ENCODE data around the gene RIN3.
A peak's percentile ranks its signal among the peaks of the same experiment; 100 is the strongest.

The RIN3 gene

GRCh38 chr14:92622311-92622710 is 108.7 kb downstream of the RIN3 start:
- no peak for TF ChIP-seq CTCF (IDR thresholded peaks at IDR 0.05; ENCODE audit: low read depth, low read length, missing control alignments)
- DNase-seq (ENCODE audit: low read depth), result no peak
- H3K4me3 ChIP-seq (ENCODE audit: low read depth, low read length), result no peak overlapping the region
- in situ Hi-C loops (cut with HindIII; ENCODE audit: low sequenced_read_pairs), result no loop called here

GRCh38 chr14:92624764-92625163 is 111.2 kb downstream of the RIN3 start:
- no peak overlapping the region for H3K4me3 ChIP-seq (ENCODE audit: low read depth, low read length)
- in situ Hi-C loops (cut with HindIII; ENCODE audit: low sequenced_read_pairs), result no loop called here
- TF ChIP-seq CTCF (IDR thresholded peaks at IDR 0.05; ENCODE audit: low read depth, low read length, missing control alignments), result no peak
- no peak for DNase-seq (ENCODE audit: low read depth)

- no peak for TF ChIP-seq CTCF (IDR thresholded peaks at IDR 0.05; ENCODE audit: low read depth, low read length, missing control alignments)
- DNase-seq (ENCODE audit: low read depth), result peak; percentile 95
- H3K4me3 ChIP-seq (ENCODE audit: low read depth, low read length), result no peak overlapping the region
- in situ Hi-C loops (cut with HindIII; ENCODE audit: low sequenced_read_pairs), result no loop called here
These were observed 111.6 kb downstream of the RIN3 start for GRCh38 chr14:92625213-92625612.

GRCh38 chr14:92626041-92626440 is 112.5 kb downstream of the RIN3 start:
- DNase-seq (ENCODE audit: low read depth), result no peak
- H3K4me3 ChIP-seq (ENCODE audit: low read depth, low read length), result no peak overlapping the region
- in situ Hi-C loops (cut with HindIII; ENCODE audit: low sequenced_read_pairs), result no loop called here
- no peak for TF ChIP-seq CTCF (IDR thresholded peaks at IDR 0.05; ENCODE audit: low read depth, low read length, missing control alignments)

GRCh38 chr14:92627707-92628215 is 114.2 kb downstream of the RIN3 start:
- no peak for DNase-seq (ENCODE audit: low read depth)
- no peak overlapping the region for H3K4me3 ChIP-seq (ENCODE audit: low read depth, low read length)
- in situ Hi-C loops (cut with HindIII; ENCODE audit: low sequenced_read_pairs), result no loop called here
- no peak for TF ChIP-seq CTCF (IDR thresholded peaks at IDR 0.05; ENCODE audit: low read depth, low read length, missing control alignments)

- no peak overlapping the region for H3K4me3 ChIP-seq (ENCODE audit: low read depth, low read length)
- no peak for DNase-seq (ENCODE audit: low read depth)
- in situ Hi-C loops (cut with HindIII; ENCODE audit: low sequenced_read_pairs), result no loop called here
- TF ChIP-seq CTCF (IDR thresholded peaks at IDR 0.05; ENCODE audit: low read depth, low read length, missing control alignments), result no peak
These were observed 115.1 kb downstream of the RIN3 start for GRCh38 chr14:92628636-92629035.

- DNase-seq (ENCODE audit: low read depth), result no peak
- in situ Hi-C loops (cut with HindIII; ENCODE audit: low sequenced_read_pairs), result no loop called here
- TF ChIP-seq CTCF (IDR thresholded peaks at IDR 0.05; ENCODE audit: low read depth, low read length, missing control alignments), result no peak
- no peak overlapping the region for H3K4me3 ChIP-seq (ENCODE audit: low read depth, low read length)
These were observed 116.8 kb downstream of the RIN3 start for GRCh38 chr14:92630367-92630766.

All from astrocyte of the cerebellum (primary cell).